MCF 10A (cell line): ENCODE data around the gene SPATA25. TPM values are rescaled to one million over a fixed set of nuclear protein-coding genes. Genes with fewer than 3 reads are reported as not detected.

ENCODE experiments used
- BruUV-seq: library from RNA; stranded (reverse); fragments of 400-500 nt; replicated peaks from 2 replicates; lab custom pipeline; 2021; lab: Mats Ljungman, UMichigan
- CTCF ChIA-PET: fragments of 300-600 bp; sonication (Branson Sonifier 250); formaldehyde crosslinking; extraction: SDS; loops from one replicate; lab custom pipeline; 2021; ENCODE audit warnings: antibody characterized with exemption, inconsistent platforms; lab: Yijun Ruan, JAX
- POLR2A ChIA-PET: fragments of 300-600, 350-650 bp; sonication (Branson Sonifier 250); formaldehyde crosslinking; extraction: SDS; loops from one replicate; lab custom pipeline; 2020; ENCODE audit warnings: antibody characterized with exemption, inconsistent platforms; lab: Yijun Ruan, JAX
- DNase-seq: peaks from one replicate; pipeline ENCODE4 v3.0.0-alpha.2; 2018; ENCODE audit not compliant: unreplicated experiment
- H3K27ac Mint-ChIP-seq: one replicate; pipeline ENCODE4 v1.8.0; 2022; ENCODE audit warnings: mild to moderate bottlenecking, low read depth, mixed read lengths; ENCODE audit not compliant: unreplicated experiment
- H3K27me3 Mint-ChIP-seq: one replicate; pipeline ENCODE4 v1.8.0; 2022; ENCODE audit warnings: mixed read lengths; ENCODE audit not compliant: insufficient read depth, unreplicated experiment
- H3K36me3 Mint-ChIP-seq: one replicate; pipeline ENCODE4 v1.8.0; 2022; ENCODE audit warnings: mild to moderate bottlenecking, moderate library complexity, mixed read lengths; ENCODE audit not compliant: insufficient read depth, unreplicated experiment
- H3K4me1 Mint-ChIP-seq: one replicate; pipeline ENCODE4 v1.8.0; 2022; ENCODE audit warnings: mixed read lengths; ENCODE audit not compliant: insufficient read depth, unreplicated experiment
- H3K4me3 Mint-ChIP-seq: one replicate; pipeline ENCODE4 v1.8.0; 2022; ENCODE audit warnings: mild to moderate bottlenecking, moderate library complexity, mixed read lengths; ENCODE audit not compliant: unreplicated experiment
- H3K9me3 Mint-ChIP-seq: one replicate; pipeline ENCODE4 v1.8.0; 2022; ENCODE audit warnings: mixed read lengths; ENCODE audit not compliant: unreplicated experiment
- CTCF ChIP-seq: fragments of 200-600 bp; IDR thresholded peaks from one replicate; pipeline ENCODE4 v1.8.0; 2022; ENCODE audit warnings: antibody characterized with exemption, mild to moderate bottlenecking; ENCODE audit not compliant: unreplicated experiment
- intact Hi-C: fragments of 100-400 bp; cut with micrococcal nuclease; formaldehyde crosslinking; loops from 2 replicates; pipeline ENCODE4 v1.14.1; 2022
- total RNA-seq: library from RNA; stranded (reverse); gene quantifications from 2 replicates; pipeline ENCODE4 v1.2.3, GENCODE V29; 2022

SPATA25 gene
- total RNA-seq, 1 experiment from 2014 or later = 0.72 TPM

DNA sequence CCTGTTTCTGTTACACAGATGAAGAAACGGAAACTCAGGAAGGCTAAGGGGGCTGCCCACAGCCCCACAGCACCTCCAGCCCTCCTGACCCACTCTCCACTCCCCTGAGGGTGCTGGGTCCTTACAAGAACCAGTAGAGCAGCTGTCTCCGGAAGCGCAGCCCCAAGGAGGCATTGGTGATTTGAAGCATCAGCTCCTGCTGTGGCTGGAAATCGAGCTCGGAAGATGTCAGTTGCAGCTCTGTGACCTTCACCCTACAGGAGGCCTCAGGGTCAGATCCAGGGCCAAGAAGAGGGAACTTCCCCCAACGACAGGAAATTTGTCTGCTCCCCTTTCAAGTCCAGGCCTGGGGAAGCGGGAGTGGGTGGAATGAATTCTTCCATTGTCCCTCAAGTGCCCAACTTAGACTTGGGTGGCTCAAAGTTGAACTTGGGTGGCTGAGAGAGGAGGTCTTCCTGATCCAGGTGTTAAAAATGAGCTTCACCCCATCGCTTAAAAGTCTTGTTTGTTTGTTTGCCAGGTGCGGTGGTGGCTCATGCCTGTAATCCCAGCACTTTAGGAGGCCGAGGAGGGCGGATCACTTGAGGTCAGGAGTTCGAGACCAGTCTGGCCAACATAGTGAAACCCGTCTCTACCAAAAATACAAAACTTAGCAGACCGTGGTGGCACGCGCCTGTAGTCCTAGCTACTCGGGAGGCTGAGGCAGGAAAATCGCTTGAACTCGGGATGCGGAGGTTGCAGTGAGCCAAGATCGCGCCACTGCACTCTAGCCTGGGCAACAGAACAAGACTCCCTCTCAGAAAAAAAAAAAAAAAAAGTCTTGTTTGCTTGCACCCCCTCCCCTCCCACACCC lies 22.6 kb upstream of the SPATA25 start:
- H3K4me1 Mint-ChIP-seq = peaks cover 14% of the 10 kb centered on the region
- intact Hi-C loops = no loop called here
- POLR2A ChIA-PET = interaction anchor here (0.7 to 2.1 kb wide), 7 partner anchors 10 to 34 kb away, joined by 3 to 7 read pairs (median 5); partner anchors contain the start of genes CTSA and NEURL2

GRCh38 chr20:45909336-45909808 lies 21.9 kb upstream of the SPATA25 start:
- Mint-ChIP-seq H3K27me3 (no peaks in the 10 kb centered on the region), H3K27ac (no peak overlapping the region), H3K4me3 (no peak overlapping the region), H3K4me1 (peaks cover 14% of the 10 kb centered on the region), H3K9me3 (no peaks in the 10 kb centered on the region), H3K36me3 (no peaks in the 10 kb centered on the region)
- intact Hi-C loops = no loop called here
- TF ChIP-seq CTCF = no peak
- POLR2A ChIA-PET = interaction anchor here (0.7 to 2.1 kb wide), 7 partner anchors 9 to 35 kb away, joined by 3 to 7 read pairs (median 5); partner anchors contain the start of genes CTSA and NEURL2
- no TSS peak for BruUV-seq
- DNase-seq = no peak
- CTCF ChIA-PET = interaction anchor here (0.7 to 1.6 kb wide), 3 partner anchors 24 to 44 kb away, joined by 3 to 5 read pairs (median 4); partner anchors contain the start of gene ZSWIM1

More for the DNA sequence above, 22.6 kb upstream of the SPATA25 start:
- CTCF ChIA-PET = interaction anchor here (0.7 to 1.1 kb wide), 4 partner anchors 19 to 43 kb away, joined by 3 to 5 read pairs (median 4); partner anchors contain the start of gene ZSWIM1
- no peaks in the 10 kb centered on the region for H3K9me3 Mint-ChIP-seq
- TF ChIP-seq CTCF = no peak
- no peak for DNase-seq
- H3K27me3 Mint-ChIP-seq = no peaks in the 10 kb centered on the region
- no peak overlapping the region for H3K27ac Mint-ChIP-seq
- no peak overlapping the region for H3K4me3 Mint-ChIP-seq
- no TSS peak for BruUV-seq
- H3K36me3 Mint-ChIP-seq = no peaks in the 10 kb centered on the region

GRCh38 chr20:45908084-45908483 lies 20.7 kb upstream of the SPATA25 start:
- no peak for TF ChIP-seq CTCF
- no peak overlapping the region for H3K4me3 Mint-ChIP-seq

More at GRCh38 chr20:45908084-45908483, 20.7 kb upstream of the SPATA25 start:
- BruUV-seq = no TSS peak
- CTCF ChIA-PET = interaction anchor here (0.9 to 1.6 kb wide), 4 partner anchors 20 to 79 kb away, joined by 3 to 7 read pairs (median 4); no protein-coding TSS in a partner anchor
- Mint-ChIP-seq H3K27ac (no peak overlapping the region), H3K4me1 (peaks cover 14% of the 10 kb centered on the region), H3K9me3 (no peaks in the 10 kb centered on the region), H3K36me3 (no peaks in the 10 kb centered on the region), H3K27me3 (no peaks in the 10 kb centered on the region)
- intact Hi-C loops = no loop called here
- POLR2A ChIA-PET = interaction anchor here (0.7 to 1.0 kb wide), 2 partner anchors 21 to 1019 kb away, joined by 3 read pairs; no protein-coding TSS in a partner anchor
- no peak for DNase-seq
